GM19025 (cell line): ENCODE data around the gene SCARB1.

Source experiments
- ATAC-seq: cut with Tn5 transposase; IDR thresholded peaks from one replicate; pipeline ENCODE4 v1.9.1; 2021; ENCODE audit warnings: mild to moderate bottlenecking, low read depth, moderate library complexity; ENCODE audit not compliant: unreplicated experiment

SCARB1 gene

GRCh38 chr12:124737040-124737419 lies 126.6 kb downstream of the SCARB1 start:
- ATAC-seq: no peak

GRCh38 chr12:124736115-124737039 lies 127.3 kb downstream of the SCARB1 start:
- no peak for ATAC-seq

GRCh38 chr12:124734224-124734788 lies 129.4 kb downstream of the SCARB1 start:
- no peak for ATAC-seq

- no peak for ATAC-seq
Measured at GRCh38 chr12:124733086-124733485, 130.6 kb downstream of the SCARB1 start.

DNA sequence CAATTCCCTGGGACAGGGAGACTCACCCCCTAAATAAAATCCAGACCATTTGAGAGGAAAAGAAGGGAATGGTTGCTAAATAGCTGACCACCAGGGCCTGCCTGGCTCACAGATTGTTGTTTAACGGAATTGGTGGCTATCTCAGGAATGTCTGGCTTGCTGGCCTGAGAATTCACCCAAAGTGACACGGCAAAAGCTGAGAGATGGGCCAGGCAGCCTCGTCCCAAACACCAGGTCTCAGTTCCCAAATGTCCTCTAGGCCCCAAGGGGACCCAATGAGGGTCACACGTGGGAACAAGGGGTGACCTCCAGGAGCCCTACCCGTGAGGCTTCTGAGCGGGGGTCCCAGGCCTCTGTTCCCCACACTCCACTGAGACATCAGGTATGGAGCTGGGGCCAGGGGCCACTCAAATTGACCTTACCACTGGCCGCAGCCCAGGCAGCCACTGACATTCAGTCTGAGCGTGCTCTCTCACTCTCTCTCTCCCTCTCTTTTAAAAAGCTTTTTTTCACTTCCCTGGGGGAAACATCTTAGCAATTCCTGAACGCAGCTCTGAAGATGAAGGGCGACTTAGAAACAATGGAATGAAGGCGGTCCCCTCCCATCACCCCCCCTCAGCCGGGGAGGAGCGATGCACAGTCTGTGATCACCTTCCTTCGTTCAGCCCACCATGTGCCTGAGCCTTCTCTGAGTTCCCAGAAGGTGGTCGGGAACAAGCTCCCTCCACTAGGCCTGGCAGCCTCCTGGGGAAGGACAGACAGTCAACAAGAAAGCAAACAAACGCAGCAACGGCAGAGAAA lies 131.2 kb downstream of the SCARB1 start:
- no peak for ATAC-seq

- no peak for ATAC-seq
Measured at GRCh38 chr12:124731869-124732268, 131.8 kb downstream of the SCARB1 start.

- no peak for ATAC-seq
Measured at GRCh38 chr12:124730455-124730932, 133.2 kb downstream of the SCARB1 start.

DNA sequence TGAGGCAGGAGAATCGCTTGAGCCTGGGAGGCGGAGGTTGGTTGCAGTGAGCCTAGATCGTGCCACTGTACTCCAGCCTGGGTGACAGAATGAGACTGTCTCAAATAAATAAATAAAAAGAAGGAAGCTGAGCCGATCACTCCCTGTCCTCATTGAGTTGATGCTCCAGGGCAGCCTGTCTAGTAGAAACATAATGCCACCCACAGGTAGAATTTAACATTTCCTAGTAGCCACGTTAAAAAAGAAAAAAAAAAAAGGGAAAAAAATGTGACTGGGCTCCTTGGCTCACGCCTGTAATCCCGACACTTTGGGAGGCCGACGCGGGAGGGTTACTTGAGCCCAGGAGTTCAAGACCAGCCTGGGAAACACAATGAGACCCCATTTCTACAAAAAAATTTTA lies 135.7 kb downstream of the SCARB1 start:
- ATAC-seq: no peak

GRCh38 chr12:124727264-124727800 lies 136.3 kb downstream of the SCARB1 start:
- no peak for ATAC-seq
